Forelimb muscle (tissue), 1 donor: ENCODE results near the gene LCN6. TPM values are rescaled to one million over a fixed set of nuclear protein-coding genes. Genes with fewer than 3 reads are reported as not detected.
"Not testable (repeated sequence)": the region's sequence is repeated elsewhere in the genome, so short reads cannot be mapped to it uniquely, and the experiment has no call there.

Source experiments
- DNase-seq: peaks from one replicate; pipeline ENCODE4 v3.0.0-alpha.2; 2013; ENCODE audit warnings: low read depth
- polyA plus RNA-seq: library from polyadenylated mRNA; unstranded; fragments of 120-200 nt; gene quantifications from one replicate; pipeline ENCODE4 v1.2.1, GENCODE V29; 2013; ENCODE audit not compliant: insufficient read length

The LCN6 gene
- polyA plus RNA-seq, 1 donor, result 0.18 TPM

- no peak for DNase-seq
Observed at GRCh38 chr9:136760424-136760823, 12.1 kb upstream of the LCN6 start.

GRCh38 chr9:136759436-136760325 is 11.4 kb upstream of the LCN6 start:
- no peak for DNase-seq

GRCh38 chr9:136759001-136759400 is 10.7 kb upstream of the LCN6 start:
- DNase-seq, result no peak

GRCh38 chr9:136757751-136758140 is 9.4 kb upstream of the LCN6 start:
- no peak for DNase-seq

GRCh38 chr9:136757328-136757727 is 9.0 kb upstream of the LCN6 start:
- no peak for DNase-seq

GRCh38 chr9:136756836-136757235 is 8.5 kb upstream of the LCN6 start:
- DNase-seq, result no peak

- DNase-seq, result no peak
Observed at GRCh38 chr9:136756134-136756438, 7.8 kb upstream of the LCN6 start.

GRCh38 chr9:136755302-136756133 is 7.2 kb upstream of the LCN6 start:
- not testable (repeated sequence) for DNase-seq

GRCh38 chr9:136754626-136755301 is 6.4 kb upstream of the LCN6 start:
- DNase-seq, result no peak

GRCh38 chr9:136754059-136754572 is 5.8 kb upstream of the LCN6 start:
- no peak for DNase-seq

- DNase-seq, result no peak
Observed at GRCh38 chr9:136753371-136754058, 5.2 kb upstream of the LCN6 start.

- DNase-seq, result no peak
Observed at GRCh38 chr9:136751814-136752213, 3.5 kb upstream of the LCN6 start.

GRCh38 chr9:136751244-136751643 is 2.9 kb upstream of the LCN6 start:
- DNase-seq, result no peak

- DNase-seq, result no peak
Observed at GRCh38 chr9:136750526-136750925, 2.2 kb upstream of the LCN6 start.

- no peak for DNase-seq
Observed at GRCh38 chr9:136748666-136749611, 614 bp upstream of the LCN6 start.

GRCh38 chr9:136747161-136748060 is 914 bp downstream of the LCN6 start:
- DNase-seq, result no peak

GRCh38 chr9:136746621-136747020 is 1.7 kb downstream of the LCN6 start:
- DNase-seq, result no peak

GRCh38 chr9:136746155-136746490 is 2.2 kb downstream of the LCN6 start:
- no peak for DNase-seq

- DNase-seq, result no peak
Observed at GRCh38 chr9:136745389-136746154, 2.8 kb downstream of the LCN6 start.
